ENCODE measurements around the gene PPARD. TPM values are rescaled to one million over a fixed set of nuclear protein-coding genes. Genes with fewer than 3 reads are reported as not detected.

The PPARD gene
- polyA plus RNA-seq, 6 donors from 2014 or later: 5.6 to 13.9 (median 5.7) TPM; not detected in 1

- no peaks in the 10 kb centered on the region for H3K27me3 Mint-ChIP-seq
- H3K27ac Mint-ChIP-seq: peak overlapping the region in 5 of 6 donors; percentile 15 to 91 (median 64)
- ATAC-seq (ENCODE audit: low read depth in 2 of 2) (no peak), DNase-seq (no peak)
- H3K9me3 Mint-ChIP-seq: no peaks in the 10 kb centered on the region
- H3K4me3 Mint-ChIP-seq: peak overlapping the region in 1 of 8 donors; percentile 15
- H3K36me3 Mint-ChIP-seq: peaks cover 27% of the 10 kb centered on the region in 2 donors
- peaks cover 39 to 90% (median 58%) of the 10 kb centered on the region in 3 donors for H3K4me1 Mint-ChIP-seq
Observed at GRCh38 chr6:35351422-35351821, 9.1 kb downstream of the PPARD start.

GRCh38 chr6:35352735-35353134, 10.4 kb downstream of the PPARD start:
- H3K4me3 Mint-ChIP-seq: no peak overlapping the region
- H3K27me3 Mint-ChIP-seq: no peaks in the 10 kb centered on the region
- peaks cover 32 to 33% of the 10 kb centered on the region in 2 donors for H3K36me3 Mint-ChIP-seq
- H3K27ac Mint-ChIP-seq: peak overlapping the region in 1 of 6 donors; percentile 91
- no peak for DNase-seq
- no peak for ATAC-seq (ENCODE audit: low read depth in 2 of 2)
- H3K4me1 Mint-ChIP-seq: peaks cover 39 to 89% (median 55%) of the 10 kb centered on the region in 3 donors
- no peaks in the 10 kb centered on the region for H3K9me3 Mint-ChIP-seq

- DNase-seq (no peak), ATAC-seq (ENCODE audit: low read depth in 2 of 2) (no peak)
- Mint-ChIP-seq H3K36me3 (peaks cover 27 to 32% of the 10 kb centered on the region in 2 donors), H3K4me3 (peak overlapping the region in 5 of 8 donors; percentile 8 to 70 (median 39)), H3K27ac (peak overlapping the region in 2 of 6 donors; percentile 83 to 87), H3K27me3 (no peaks in the 10 kb centered on the region), H3K4me1 (peaks cover 46 to 88% (median 62%) of the 10 kb centered on the region in 3 donors), H3K9me3 (no peaks in the 10 kb centered on the region)
Observed at GRCh38 chr6:35354361-35355135, 12.2 kb downstream of the PPARD start.

- Mint-ChIP-seq H3K4me3 (peak overlapping the region in 2 of 8 donors; percentile 19 to 77), H3K36me3 (peaks cover 26 to 27% of the 10 kb centered on the region in 2 donors), H3K27ac (peak overlapping the region in 3 of 6 donors; percentile 2 to 72 (median 62)), H3K27me3 (no peaks in the 10 kb centered on the region), H3K9me3 (no peaks in the 10 kb centered on the region), H3K4me1 (peaks cover 50 to 84% (median 63%) of the 10 kb centered on the region in 3 donors)
- DNase-seq (no peak), ATAC-seq (ENCODE audit: low read depth in 2 of 2) (no peak)
Observed at GRCh38 chr6:35356391-35356790, 14.0 kb downstream of the PPARD start.

GRCh38 chr6:35357677-35358076, 15.3 kb downstream of the PPARD start:
- peak overlapping the region in 3 of 6 donors; percentile 56 to 78 (median 69) for H3K27ac Mint-ChIP-seq
- DNase-seq (no peak), ATAC-seq (ENCODE audit: low read depth in 2 of 2) (no peak)
- H3K27me3 Mint-ChIP-seq: no peaks in the 10 kb centered on the region
- peaks cover 58 to 86% (median 76%) of the 10 kb centered on the region in 3 donors for H3K4me1 Mint-ChIP-seq
- H3K9me3 Mint-ChIP-seq: no peaks in the 10 kb centered on the region
- H3K4me3 Mint-ChIP-seq: no peak overlapping the region
- H3K36me3 Mint-ChIP-seq: peaks cover 23 to 24% of the 10 kb centered on the region in 2 donors

GRCh38 chr6:35358086-35358485, 15.7 kb downstream of the PPARD start:
- ATAC-seq (ENCODE audit: low read depth in 2 of 2) (no peak), DNase-seq (no peak)
- peaks cover 19 to 20% of the 10 kb centered on the region in 2 donors for H3K36me3 Mint-ChIP-seq
- H3K9me3 Mint-ChIP-seq: no peaks in the 10 kb centered on the region
- no peak overlapping the region for H3K4me3 Mint-ChIP-seq
- H3K27ac Mint-ChIP-seq: peak overlapping the region in 4 of 6 donors; percentile 1 to 78 (median 62)
- peaks cover 57 to 86% (median 80%) of the 10 kb centered on the region in 3 donors for H3K4me1 Mint-ChIP-seq
- H3K27me3 Mint-ChIP-seq: no peaks in the 10 kb centered on the region

- Mint-ChIP-seq H3K27me3 (no peaks in the 10 kb centered on the region), H3K36me3 (peaks cover 12 to 16% of the 10 kb centered on the region in 2 donors), H3K4me1 (peaks cover 58 to 85% (median 79%) of the 10 kb centered on the region in 3 donors), H3K4me3 (peak overlapping the region in 1 of 8 donors; percentile 47), H3K9me3 (no peaks in the 10 kb centered on the region), H3K27ac (peak overlapping the region in 2 of 6 donors; percentile 30 to 34)
- ATAC-seq (ENCODE audit: low read depth in 2 of 2) (peak; percentile 27), DNase-seq (no peak)
Observed at GRCh38 chr6:35359346-35359743, 17.0 kb downstream of the PPARD start.

GRCh38 chr6:35359744-35360348, 17.5 kb downstream of the PPARD start:
- Mint-ChIP-seq H3K4me3 (peak overlapping the region in 2 of 8 donors; percentile 20 to 47), H3K27ac (peak overlapping the region in 3 of 6 donors; percentile 34 to 86 (median 72))
- no peak for ATAC-seq (ENCODE audit: low read depth in 2 of 2)

GRCh38 chr6:35360349-35361138, 18.2 kb downstream of the PPARD start:
- no peaks in the 10 kb centered on the region for H3K27me3 Mint-ChIP-seq
- H3K27ac Mint-ChIP-seq: peak overlapping the region in 3 of 6 donors; percentile 63 to 86 (median 72)
- H3K4me1 Mint-ChIP-seq: peaks cover 55 to 85% (median 73%) of the 10 kb centered on the region in 3 donors
- DNase-seq: no peak
- ATAC-seq (ENCODE audit: low read depth in 2 of 2): no peak
- peaks cover 11 to 12% of the 10 kb centered on the region in 2 donors for H3K36me3 Mint-ChIP-seq
- H3K9me3 Mint-ChIP-seq: no peaks in the 10 kb centered on the region
- H3K4me3 Mint-ChIP-seq: no peak overlapping the region

More at GRCh38 chr6:35359744-35360348, 17.5 kb downstream of the PPARD start:
- Mint-ChIP-seq H3K36me3 (peaks cover 12% of the 10 kb centered on the region in 2 donors), H3K9me3 (no peaks in the 10 kb centered on the region), H3K4me1 (peaks cover 58 to 85% (median 75%) of the 10 kb centered on the region in 3 donors), H3K27me3 (no peaks in the 10 kb centered on the region)
- no peak for DNase-seq

- Mint-ChIP-seq H3K36me3 (peaks cover 0 to 6% of the 10 kb centered on the region in 2 donors), H3K27me3 (no peaks in the 10 kb centered on the region), H3K9me3 (peaks cover 0 to 2% (median 0%) of the 10 kb centered on the region in 7 donors), H3K4me1 (peaks cover 58 to 82% (median 78%) of the 10 kb centered on the region in 3 donors), H3K4me3 (no peak overlapping the region), H3K27ac (peak overlapping the region in 4 of 6 donors; percentile 63 to 84 (median 76))
- ATAC-seq (ENCODE audit: low read depth in 2 of 2) (no peak), DNase-seq (no peak)
Observed at GRCh38 chr6:35362200-35362599, 19.8 kb downstream of the PPARD start.

GRCh38 chr6:35363293-35363750, 21.0 kb downstream of the PPARD start:
- H3K27me3 Mint-ChIP-seq: no peaks in the 10 kb centered on the region
- H3K36me3 Mint-ChIP-seq: peaks cover 0 to 9% of the 10 kb centered on the region in 2 donors
- DNase-seq: no peak
- H3K9me3 Mint-ChIP-seq: peaks cover 0 to 2% (median 0%) of the 10 kb centered on the region in 7 donors
- no peak overlapping the region for H3K4me3 Mint-ChIP-seq
- peak overlapping the region in 2 of 6 donors; percentile 50 to 63 for H3K27ac Mint-ChIP-seq
- peaks cover 53 to 77% (median 77%) of the 10 kb centered on the region in 3 donors for H3K4me1 Mint-ChIP-seq
- no peak for ATAC-seq (ENCODE audit: low read depth in 2 of 2)

- no peak for DNase-seq
- Mint-ChIP-seq H3K9me3 (peaks cover 0 to 2% (median 0%) of the 10 kb centered on the region in 7 donors), H3K27me3 (no peaks in the 10 kb centered on the region), H3K27ac (peak overlapping the region in 2 of 6 donors; percentile 73 to 78), H3K36me3 (peaks cover 0 to 9% of the 10 kb centered on the region in 2 donors), H3K4me3 (no peak overlapping the region), H3K4me1 (peaks cover 56 to 79% (median 77%) of the 10 kb centered on the region in 3 donors)
- ATAC-seq (ENCODE audit: low read depth in 2 of 2): no peak
Observed at GRCh38 chr6:35365594-35366203, 23.3 kb downstream of the PPARD start.
